ENCODE measurements around the gene ZNF775. TPM values are rescaled to one million over a fixed set of nuclear protein-coding genes. Genes with fewer than 3 reads are reported as not detected.
A peak's percentile ranks its signal among the peaks of the same experiment; 100 is the strongest.

ZNF775 gene
- polyA plus RNA-seq, 1 donor, result 9.3 TPM

DNA sequence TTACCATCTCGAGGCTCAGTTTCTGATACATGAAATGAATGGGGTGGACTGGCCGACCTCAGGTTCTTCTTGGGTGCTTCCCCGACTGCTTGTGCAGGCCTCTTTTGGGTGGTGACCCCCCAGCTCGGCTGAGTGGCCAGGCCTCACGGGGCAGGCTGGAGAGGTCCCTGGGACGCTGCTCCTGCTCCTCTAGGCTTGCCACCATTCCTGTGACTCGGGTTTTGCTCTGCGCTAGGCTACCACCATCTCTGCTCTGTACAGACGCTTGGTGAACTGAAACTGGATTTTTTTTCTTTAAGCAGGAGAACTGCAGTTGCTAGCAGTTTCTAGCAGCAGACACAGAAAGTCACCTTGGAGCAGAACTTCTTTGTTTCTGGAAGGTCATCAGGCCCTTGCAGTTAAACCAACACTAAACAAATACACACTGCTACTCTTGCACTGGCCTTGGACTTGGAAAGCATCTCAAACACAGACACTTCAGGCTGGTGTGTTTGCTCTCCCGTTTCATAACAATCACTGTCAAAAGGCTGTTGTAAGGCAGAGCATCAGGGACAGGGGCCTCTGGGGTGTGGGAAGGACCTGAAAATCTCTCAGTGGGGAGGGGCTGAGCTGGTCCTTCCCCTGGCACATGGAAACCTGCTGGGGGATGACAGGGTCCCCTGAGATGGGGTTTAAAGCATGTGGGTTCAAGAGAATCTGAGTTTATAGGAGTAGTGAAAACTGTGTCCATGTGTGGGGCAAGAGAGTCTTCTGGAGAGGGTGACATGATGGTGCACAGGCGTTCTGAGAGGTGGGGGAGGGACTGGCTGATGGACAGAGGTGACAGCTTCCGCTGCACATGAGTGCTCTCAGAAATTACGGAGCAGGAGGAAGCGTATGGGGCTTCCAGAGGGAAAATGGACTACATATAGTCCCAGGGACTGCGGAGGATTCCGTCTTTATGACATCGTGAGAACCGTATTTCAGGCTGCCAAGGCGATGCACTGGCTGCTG is 36.3 kb downstream of the ZNF775 start:
- no peak for DNase-seq

GRCh38 chr7:150417239-150417638 is 38.1 kb downstream of the ZNF775 start:
- DNase-seq, result no peak

DNA sequence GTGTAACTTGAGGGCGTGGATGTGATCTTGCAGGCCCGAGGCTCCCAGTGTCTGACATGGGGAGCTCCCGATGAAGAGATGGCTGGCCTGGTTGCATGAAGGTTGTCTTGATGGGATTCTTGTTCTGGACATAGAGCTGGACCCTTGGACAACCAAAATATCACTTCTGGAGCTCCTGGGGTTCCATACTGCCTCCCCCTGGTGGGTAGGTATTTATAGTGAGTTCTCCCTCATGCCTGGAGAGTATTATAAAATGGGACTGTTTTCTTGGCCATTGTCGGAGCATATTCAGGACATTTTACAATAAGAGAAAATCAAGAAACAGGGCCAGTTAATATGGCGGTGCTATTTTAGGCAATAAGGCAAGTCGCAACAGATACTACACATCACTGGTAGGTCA is 38.7 kb downstream of the ZNF775 start:
- DNase-seq, result no peak

GRCh38 chr7:150420242-150420641 is 41.1 kb downstream of the ZNF775 start:
- no peak for DNase-seq

GRCh38 chr7:150420987-150421674 is 42.0 kb downstream of the ZNF775 start:
- DNase-seq, result peak; percentile 81

DNA sequence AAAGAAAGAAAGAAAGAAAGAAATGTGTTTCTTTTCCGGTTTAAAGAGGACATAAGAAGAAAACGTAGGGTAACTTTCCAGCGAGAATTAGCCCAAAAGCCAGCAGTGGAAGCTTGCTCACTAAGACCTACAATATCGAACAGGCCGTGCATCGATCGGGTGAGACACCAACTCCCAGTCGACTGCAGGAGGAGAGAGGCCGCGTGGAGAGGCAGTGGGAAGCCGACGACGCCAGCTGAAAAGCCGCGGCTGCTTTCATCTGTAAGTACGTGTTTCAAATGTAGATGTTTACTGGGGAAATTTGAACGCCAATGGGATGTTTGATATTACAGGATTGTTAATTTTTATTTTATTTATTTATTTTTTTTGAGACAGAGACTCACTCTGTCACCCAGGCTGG is 42.7 kb downstream of the ZNF775 start:
- DNase-seq, result no peak

DNA sequence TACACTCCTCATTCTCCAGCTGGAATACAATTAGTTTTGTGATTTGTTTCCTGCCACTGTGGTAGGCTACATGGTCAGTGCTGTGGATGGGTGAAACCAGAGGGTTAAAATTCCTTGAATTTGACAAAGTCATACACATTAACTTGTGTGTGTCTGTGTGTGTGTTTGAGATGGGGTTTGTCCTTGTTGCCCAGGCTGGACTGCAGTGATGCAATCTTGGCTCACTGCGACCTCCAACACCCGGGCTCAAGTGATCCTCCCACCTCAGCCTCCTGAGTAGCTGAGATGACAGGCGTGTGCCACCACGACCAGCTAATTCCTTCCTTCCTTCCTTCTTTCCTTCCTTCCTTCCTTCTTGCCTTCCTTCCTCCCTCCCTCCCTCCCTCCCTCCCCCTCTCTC is 46.5 kb downstream of the ZNF775 start:
- DNase-seq, result no peak

- no peak for DNase-seq
These were observed 49.7 kb downstream of the ZNF775 start for GRCh38 chr7:150428671-150429451.

GRCh38 chr7:150429699-150430098 is 50.6 kb downstream of the ZNF775 start:
- no peak for DNase-seq

GRCh38 chr7:150430465-150431085 is 51.4 kb downstream of the ZNF775 start:
- DNase-seq, result no peak

GRCh38 chr7:150431839-150432658 is 52.9 kb downstream of the ZNF775 start:
- DNase-seq, result no peak

DNA sequence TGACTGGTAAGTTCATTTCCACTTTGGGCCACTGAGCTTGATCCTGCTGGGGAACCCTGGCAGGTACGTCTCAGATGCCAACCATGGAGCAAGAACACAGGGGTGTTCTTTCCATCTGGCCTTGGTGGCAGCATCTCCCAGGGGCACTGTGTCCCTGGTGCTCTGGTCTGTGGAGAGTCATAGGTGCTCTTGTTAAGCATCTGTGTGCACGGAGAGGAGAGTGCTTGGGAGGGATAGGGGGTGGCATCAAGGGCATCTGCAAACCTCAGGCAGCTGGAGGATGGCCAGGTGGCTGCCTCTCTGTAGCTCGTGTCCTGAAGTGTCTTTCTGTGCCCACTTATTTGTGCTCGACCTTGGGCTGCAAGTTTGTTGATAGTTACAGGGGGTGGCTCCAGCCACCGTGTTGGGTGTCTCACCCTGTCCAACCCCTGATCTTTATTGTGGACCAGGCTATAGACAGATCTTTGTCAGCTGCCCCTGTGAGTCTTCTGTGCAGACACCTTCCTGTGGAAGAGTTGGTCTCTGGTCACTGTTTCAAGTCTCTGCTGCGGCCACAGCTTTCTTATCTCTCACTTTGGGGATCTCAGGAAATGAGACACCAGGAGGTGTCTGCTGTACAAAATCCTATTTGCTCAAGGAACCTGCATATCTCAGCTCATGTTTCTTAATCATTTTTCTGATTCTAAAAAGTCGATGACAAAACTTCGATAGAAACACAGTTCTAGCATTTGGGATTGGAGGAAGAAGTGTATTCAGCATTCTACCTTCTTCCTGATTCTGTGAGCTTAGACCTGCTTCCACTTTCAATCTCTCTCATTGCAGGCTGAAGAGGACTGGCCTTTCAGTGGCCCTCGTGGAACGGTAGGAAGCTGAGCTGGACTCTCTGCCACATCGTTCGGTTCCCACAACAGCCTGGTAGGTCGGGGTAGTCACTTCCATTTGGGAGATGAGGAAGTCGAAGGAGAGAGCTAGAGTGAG is 54.1 kb downstream of the ZNF775 start:
- peak; percentile 27 for DNase-seq

- no peak for DNase-seq
These were observed 55.1 kb downstream of the ZNF775 start for GRCh38 chr7:150434240-150434639.

DNA sequence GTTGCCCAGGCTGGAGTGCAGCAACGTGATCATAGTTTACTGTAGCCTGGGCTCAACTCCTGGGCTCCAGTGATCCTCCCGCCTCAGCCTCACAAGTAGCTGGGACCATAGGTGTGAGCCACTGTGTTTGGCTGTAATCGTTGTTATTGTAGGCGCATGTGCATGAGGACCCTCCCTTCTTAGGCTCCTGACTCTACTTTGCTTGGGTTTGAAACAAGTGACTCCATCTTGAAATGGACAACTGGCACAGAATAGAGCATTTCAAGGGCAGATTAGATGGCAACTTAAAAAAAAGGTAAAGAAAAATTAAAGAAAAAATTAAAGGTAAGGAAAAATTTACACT is 55.9 kb downstream of the ZNF775 start:
- DNase-seq, result no peak

GRCh38 chr7:150435390-150436073 is 56.4 kb downstream of the ZNF775 start:
- no peak for DNase-seq

DNA sequence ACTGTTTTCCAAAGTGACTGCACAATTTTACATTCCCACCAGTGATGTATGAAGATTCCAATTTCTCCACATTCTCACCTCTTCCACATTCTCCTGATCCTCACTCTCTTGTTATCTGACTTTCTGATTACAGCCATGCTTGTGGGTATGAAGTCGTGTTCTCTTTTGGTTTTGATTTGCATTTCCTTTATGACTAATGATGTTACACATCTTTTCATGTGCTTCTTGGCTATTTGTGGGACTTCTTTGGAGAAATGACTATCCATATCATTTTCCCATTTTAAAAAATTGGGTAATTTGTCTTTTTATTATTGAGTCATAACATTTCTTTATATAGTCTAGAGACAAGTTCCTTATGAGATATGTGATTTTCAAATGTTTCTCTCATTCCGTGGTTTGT is 60.8 kb downstream of the ZNF775 start:
- no peak for DNase-seq

- DNase-seq, result no peak
These were observed 62.4 kb downstream of the ZNF775 start for GRCh38 chr7:150441524-150441923.

GRCh38 chr7:150442811-150443210 is 63.7 kb downstream of the ZNF775 start:
- DNase-seq, result no peak

DNA sequence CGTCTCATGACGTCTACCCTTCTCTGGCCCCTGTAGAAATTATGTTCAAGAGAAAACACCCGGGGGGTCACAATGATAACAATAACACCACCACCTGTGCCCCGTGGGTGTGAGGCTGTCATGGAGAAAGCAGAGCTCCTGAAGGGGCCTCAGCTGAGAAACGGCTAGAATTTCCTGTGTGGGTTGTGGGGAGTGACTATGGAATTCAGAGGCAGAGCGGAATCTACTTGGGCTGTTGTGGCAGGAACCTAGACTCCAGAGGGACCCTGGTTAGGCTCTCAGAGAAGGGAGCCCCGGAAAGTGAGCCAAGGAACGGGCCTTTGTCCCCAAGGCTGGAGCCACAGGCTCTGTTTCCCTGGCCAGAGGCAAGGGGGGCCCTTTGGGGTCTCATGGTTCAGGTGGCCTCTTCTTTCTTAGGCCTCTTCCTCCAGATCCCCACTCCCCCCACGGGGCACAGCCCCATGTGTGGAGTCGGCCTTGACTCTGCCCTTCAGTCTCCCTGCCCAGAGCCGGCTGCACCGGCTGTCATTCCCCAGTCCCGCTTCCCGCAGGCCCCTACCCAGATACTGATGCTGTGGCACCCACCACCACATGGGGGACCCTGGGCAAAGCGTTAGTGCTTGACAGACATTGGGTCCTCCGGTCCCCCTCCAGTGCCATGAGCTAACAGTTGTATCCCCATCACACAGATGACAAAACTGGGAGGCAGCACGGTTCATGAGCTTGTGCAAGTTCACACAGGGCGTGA is 64.8 kb downstream of the ZNF775 start:
- DNase-seq, result no peak

Measured in hindlimb muscle (tissue), 1 donor.